Stimulated activated CD8-positive, alpha-beta memory T cell treated with anti-CD3 and anti-CD28 coated beads, Interleukin-12 subunit alpha, Interleukin-12 subunit beta, amount 100 ng/mL, for 4 hours (primary cell): ENCODE data around the gene ZNF148.
"Not testable (repeated sequence)": the region's sequence is repeated elsewhere in the genome, so short reads cannot be mapped to it uniquely, and the experiment has no call there.

Experiments
- DNase-seq: peaks from one replicate; pipeline ENCODE4 v3.0.0-alpha.2; 2020; ENCODE audit warnings: low read depth

Gene ZNF148, protein sequence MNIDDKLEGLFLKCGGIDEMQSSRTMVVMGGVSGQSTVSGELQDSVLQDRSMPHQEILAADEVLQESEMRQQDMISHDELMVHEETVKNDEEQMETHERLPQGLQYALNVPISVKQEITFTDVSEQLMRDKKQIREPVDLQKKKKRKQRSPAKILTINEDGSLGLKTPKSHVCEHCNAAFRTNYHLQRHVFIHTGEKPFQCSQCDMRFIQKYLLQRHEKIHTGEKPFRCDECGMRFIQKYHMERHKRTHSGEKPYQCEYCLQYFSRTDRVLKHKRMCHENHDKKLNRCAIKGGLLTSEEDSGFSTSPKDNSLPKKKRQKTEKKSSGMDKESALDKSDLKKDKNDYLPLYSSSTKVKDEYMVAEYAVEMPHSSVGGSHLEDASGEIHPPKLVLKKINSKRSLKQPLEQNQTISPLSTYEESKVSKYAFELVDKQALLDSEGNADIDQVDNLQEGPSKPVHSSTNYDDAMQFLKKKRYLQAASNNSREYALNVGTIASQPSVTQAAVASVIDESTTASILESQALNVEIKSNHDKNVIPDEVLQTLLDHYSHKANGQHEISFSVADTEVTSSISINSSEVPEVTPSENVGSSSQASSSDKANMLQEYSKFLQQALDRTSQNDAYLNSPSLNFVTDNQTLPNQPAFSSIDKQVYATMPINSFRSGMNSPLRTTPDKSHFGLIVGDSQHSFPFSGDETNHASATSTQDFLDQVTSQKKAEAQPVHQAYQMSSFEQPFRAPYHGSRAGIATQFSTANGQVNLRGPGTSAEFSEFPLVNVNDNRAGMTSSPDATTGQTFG

GRCh38 chr3:125374996-125375941, at the start of gene ZNF148:
ZNF148 (minus strand) TSS chr3:125375325; CDS start chr3:125313640, 61,685 bp downstream.
- DNase-seq: peak; percentile 87

DNA sequence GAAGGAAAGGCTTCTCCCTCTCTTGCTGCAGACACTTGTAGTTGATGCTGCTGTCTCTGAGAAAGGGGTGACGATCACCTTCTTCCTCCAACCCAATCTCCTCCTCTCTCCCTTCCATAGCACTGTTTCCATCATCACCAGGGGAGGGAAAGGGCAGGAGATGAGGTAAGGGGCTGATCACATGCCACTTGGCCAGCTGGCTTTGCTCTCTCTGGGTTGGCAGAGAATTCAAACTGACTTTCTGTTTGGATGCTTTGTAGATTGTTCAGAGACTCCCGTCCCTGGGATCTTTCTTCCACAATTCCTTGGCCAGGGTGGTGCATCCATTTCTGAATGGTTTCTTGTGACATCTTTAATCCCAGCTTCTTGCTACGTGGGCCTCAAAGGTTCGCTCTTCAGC, 43.2 kb upstream of the ZNF148 start:
- no peak for DNase-seq

GRCh38 chr3:125416235-125416634, 41.1 kb upstream of the ZNF148 start:
- DNase-seq: no peak

DNA sequence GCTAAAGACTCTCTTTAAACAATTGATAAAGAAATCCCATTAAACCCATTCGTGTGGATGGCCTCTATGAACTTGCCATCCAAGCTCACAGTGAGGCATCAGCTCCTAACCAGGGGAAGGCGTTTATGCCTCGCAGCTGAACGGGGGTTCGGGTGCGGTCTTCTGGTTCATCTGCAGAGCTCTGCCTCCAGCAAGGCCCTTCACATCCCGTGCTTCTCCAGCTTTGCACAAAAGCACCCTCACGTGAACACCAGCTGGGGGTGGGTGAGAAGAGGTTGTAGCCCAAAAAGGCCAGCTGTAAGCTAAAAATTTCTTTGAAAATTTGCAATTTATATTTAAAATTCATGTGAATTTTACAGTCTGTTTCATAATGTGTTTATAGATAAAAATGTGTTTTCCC, 39.5 kb upstream of the ZNF148 start:
- no peak for DNase-seq

DNA sequence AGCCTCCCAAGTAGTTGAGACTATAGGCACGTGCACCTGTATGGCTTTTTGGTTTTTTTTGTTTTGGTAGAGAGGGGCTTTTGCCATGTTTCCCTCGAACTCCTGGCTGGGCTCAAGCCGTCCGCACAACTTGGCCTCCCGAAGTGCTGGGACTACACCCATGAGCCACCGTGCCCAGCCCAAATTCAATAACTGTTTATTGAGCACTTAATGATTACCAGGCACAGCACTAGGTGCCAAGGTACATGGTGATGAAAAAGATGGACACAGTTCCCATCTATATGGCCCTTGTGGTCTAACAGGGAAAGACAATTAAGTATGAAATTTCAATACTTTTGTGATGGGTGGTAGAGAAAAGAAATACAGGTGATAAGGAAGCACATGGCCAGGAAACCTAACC, 35.8 kb upstream of the ZNF148 start:
- DNase-seq: no peak

- DNase-seq: no peak
These were observed 30.9 kb upstream of the ZNF148 start for GRCh38 chr3:125406070-125406469.

DNA sequence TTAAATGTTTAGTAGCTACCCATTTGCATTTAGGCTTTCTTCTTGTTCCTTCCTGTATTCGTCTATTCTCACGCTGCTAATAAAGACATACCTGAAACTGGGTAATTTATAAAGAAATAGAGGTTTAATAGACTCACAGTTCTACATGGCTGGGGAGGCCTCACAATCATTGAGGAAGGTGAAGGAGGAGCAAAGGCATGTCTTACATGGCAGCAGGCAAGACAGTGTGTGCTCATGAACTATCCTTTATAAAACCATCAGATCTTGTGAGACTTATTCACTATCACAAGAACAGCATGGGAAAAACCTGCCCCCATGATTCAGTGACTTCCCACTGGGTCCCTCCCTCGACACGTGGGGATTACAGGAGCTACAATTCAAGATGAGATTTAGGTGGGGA, 30.4 kb upstream of the ZNF148 start:
- DNase-seq: not testable (repeated sequence)

DNA sequence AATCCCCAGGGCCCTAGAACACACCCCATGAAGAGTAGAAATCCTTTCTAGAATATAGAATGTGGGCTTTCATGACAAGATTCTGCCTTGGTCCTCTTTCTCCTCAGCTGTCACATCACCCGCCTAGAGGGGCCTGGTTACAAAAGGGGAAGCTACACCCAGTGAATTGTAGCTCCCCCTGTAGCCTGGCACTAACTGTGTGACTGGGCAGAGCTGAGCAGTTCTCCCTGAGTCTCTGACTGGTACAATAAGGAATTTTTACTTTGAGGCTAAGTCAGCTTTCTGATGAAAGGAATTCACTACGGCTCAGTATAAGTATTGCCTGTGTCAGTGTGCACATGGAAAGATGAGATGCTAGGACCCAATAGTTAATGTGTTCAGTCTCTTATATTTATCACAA, 28.7 kb upstream of the ZNF148 start:
- no peak for DNase-seq

DNA sequence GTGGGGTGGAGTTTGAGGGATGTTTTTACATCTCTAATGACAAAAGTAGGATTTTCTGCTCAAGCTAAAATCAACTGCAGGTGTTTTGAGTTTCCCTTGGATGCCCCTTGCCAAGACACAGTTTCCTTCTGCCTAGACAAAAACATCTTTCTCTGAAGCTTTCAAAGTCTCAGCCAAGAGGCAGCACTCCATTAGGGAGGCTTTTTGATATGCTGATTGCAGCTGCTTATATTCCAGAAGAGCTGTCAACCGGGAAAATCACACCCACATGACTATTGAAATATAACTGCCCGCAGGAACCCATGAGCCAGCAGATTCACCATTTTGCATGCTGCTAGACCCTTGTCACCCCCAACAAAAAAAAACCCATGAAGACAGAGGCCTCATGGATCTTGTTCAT, 27.5 kb upstream of the ZNF148 start:
- DNase-seq: no peak

GRCh38 chr3:125401402-125401801, 26.3 kb upstream of the ZNF148 start:
- DNase-seq: no peak

DNA sequence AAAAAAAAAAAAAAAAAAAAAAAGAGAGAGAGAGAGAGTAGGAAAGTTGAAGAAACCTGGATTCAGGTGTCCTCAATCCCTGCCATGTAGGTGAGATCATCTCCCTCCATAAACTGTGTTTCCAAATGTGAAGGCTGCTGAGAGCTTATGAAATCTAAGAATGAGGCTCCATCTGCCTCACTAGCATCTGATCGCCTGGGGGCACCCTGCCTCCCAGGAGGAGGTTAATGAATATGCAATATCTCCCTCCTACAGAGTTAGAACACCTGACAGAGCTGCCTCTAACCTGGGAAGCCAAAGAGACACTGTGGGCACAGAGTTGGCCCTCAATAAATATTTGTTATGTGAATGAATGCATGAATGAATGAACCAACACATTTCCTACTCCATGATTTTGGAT, 23.8 kb upstream of the ZNF148 start:
- DNase-seq: no peak

DNA sequence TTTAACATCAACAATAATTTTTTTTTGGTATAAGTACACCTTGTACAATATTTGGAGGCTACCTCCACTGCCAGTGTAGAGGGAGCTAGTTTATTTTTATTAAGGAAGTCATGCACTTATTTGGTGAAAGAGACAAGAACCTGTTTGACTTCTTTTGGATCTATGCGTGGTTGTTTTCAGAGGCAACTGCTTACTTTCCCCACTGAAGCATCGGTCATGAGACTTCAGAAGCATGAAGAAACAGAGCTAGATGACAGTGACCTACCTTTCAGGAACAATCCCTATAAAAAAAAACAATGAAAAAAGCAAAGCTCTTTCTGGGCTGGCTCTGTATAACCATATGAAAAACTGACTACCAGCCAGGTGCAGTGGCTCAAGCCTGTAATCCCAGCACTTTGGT, 20.0 kb upstream of the ZNF148 start:
- no peak for DNase-seq

DNA sequence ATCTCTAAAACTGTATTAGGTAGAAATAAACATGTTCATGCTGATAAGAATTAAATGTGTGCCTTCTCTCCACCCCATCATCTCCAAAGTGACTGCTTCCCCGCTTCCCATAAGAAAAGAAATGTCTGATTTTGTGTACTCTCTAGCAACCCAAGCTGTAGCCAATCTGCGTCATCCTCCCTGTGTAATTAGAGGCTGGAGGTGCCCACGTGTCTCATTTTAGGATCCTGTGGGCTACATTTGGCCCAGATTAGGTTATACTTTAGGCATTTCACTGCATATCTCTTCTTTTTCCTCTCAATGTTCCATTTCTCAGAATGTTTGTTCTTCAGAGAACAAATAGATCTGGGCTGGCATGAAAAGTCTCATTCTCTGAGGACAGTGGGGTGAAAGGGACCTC, 19.3 kb upstream of the ZNF148 start:
- DNase-seq: no peak

GRCh38 chr3:125389282-125389681, 14.2 kb upstream of the ZNF148 start:
- DNase-seq: no peak

DNA sequence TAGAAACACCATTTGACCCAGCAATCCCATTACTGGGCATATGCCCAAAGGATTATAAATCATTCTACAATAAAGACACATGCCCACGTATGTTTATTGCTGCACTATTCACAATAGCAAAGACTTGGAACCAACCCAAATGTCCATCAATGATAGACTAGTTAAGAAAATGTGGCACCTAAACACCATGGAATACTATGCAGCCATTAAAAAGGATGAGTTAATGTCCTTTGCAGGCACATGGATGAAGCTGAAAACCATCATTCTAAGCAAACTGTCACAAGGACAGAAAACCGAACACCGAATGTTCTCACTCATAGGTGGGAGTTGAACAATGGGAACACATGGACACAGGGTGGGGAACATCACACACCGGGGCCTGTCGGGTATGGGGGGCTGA, 13.2 kb upstream of the ZNF148 start:
- DNase-seq: not testable (repeated sequence)

GRCh38 chr3:125386811-125387210, 11.7 kb upstream of the ZNF148 start:
- no peak for DNase-seq

- DNase-seq: no peak
These were observed 8.6 kb upstream of the ZNF148 start for GRCh38 chr3:125383744-125384143.

GRCh38 chr3:125382298-125382697, 7.2 kb upstream of the ZNF148 start:
- no peak for DNase-seq

GRCh38 chr3:125381743-125382142, 6.6 kb upstream of the ZNF148 start:
- no peak for DNase-seq

GRCh38 chr3:125381314-125381713, 6.2 kb upstream of the ZNF148 start:
- DNase-seq: no peak

DNA sequence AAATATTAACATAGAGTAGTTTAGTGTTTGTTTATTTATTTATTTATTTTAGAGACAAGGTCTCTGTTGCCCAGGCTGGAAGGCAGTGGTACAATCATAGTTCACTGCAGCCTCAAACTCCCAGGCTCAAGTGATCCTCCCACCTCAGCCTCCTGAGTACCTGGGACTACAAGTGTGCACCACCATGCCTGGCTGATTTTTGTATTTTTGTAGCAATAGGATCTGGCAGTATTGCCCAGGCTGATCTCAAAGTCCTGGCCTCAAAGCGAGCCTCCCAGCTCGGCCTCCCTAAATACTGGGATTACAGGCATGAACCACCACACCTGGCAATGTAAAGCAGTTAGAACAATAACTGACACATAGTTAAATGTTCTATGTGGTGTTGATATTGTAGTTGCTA, 4.4 kb upstream of the ZNF148 start:
- no peak for DNase-seq

DNA sequence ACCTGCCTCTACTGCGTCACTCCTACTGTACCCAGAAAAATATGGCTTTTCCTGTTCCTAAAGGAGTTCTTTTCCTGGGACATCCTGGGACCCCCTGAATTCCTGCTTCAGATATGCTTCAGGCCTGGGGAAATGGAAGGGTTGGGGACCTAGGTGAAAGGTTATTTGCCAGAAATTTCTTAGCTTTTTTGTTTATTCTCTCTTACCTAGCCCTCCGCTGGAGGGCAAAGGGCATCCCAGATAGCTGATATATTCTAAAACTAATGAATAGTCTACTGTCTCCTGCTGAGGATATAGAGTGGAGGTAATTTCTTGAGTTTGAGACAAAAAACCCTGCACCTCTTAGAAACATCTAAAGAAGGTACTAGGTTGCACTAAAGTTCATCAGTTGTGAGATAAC, 3.6 kb upstream of the ZNF148 start:
- DNase-seq: no peak
